GM11168 (cell line): ENCODE data around the gene SRRM3.
"Not testable (repeated sequence)": the region's sequence is repeated elsewhere in the genome, so short reads cannot be mapped to it uniquely, and the experiment has no call there.

Experiments
- in situ Hi-C: fragments of 300-500 bp; cut with MboI; formaldehyde crosslinking; loops from one replicate; pipeline ENCODE4 v1.12.0; 2022; ENCODE audit warnings: low sequenced_read_pairs; ENCODE audit not compliant: unreplicated experiment

SRRM3 gene

DNA sequence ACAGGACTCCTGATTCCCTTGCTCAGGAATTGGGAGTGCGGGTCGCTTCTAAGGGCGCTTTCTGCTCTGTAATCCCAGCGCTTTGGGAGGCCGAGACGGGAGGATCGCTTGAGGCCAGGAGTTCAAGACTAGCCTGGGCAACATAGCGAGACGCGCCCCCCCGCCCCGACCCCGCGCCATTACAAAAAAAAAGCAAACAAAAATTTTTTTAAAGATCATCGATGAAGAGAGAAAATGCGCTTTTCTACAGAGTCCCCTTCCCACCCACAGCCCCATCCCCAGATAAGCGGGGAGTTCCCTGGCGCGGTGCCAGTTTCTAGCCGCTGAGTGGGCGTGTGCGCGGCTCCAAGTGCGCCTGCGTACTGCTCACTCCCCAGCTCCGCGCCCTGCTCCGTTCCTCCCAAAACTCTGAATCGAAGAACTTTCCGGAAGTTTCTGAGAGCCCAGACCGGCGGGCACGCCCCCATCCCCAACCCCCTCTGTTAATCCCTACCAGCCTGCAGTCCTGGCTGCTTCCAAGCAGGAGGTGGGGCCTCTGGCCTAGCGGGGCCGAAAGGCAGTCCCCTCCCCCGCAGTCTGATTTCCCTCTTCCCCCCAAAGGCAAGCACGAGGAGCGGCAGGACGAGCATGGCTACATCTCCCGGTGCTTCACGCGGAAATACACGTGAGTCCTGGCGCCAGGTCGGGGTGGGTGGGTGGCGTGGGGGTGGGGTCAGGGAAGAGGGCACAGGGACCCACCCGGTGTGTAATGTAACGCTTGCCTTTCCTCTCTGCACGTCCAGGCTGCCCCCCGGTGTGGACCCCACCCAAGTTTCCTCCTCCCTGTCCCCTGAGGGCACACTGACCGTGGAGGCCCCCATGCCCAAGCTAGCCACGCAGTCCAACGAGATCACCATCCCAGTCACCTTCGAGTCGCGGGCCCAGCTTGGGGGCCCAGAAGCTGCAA, 101.8 kb downstream of the SRRM3 start:
- in situ Hi-C loops, result no loop called here

DNA sequence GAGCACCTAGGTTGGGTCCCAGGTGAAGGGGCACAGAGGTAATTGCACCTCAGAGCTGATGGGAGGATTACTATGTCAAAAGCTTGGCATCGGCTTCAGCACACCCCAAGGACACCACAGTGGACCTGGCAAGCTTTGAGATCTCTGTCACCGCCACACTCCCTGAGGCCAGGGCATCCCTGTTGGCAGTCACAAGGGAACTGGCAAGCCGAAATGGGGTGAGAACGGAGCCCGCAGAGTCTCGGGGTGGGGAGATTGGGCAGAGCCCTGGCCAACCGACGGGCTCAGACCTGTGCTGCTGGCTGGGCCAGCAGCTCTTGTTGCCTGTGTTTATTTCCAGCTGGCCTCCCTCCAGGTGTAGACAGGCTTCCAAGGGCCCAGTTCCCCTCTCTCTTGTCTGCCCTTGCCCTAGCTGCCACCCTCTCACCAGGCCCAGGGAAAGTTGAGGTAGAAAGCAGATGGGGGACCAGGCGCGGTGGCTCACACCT, 103.2 kb downstream of the SRRM3 start:
- in situ Hi-C loops, result no loop called here

GRCh38 chr7:76308874-76309273, 107.2 kb downstream of the SRRM3 start:
- in situ Hi-C loops, result not testable (repeated sequence)

GRCh38 chr7:76309341-76310101, 107.8 kb downstream of the SRRM3 start:
- in situ Hi-C loops, result loop anchor here (10.0 kb wide), 1 partner anchor 135 kb away; no protein-coding TSS in a partner anchor

DNA sequence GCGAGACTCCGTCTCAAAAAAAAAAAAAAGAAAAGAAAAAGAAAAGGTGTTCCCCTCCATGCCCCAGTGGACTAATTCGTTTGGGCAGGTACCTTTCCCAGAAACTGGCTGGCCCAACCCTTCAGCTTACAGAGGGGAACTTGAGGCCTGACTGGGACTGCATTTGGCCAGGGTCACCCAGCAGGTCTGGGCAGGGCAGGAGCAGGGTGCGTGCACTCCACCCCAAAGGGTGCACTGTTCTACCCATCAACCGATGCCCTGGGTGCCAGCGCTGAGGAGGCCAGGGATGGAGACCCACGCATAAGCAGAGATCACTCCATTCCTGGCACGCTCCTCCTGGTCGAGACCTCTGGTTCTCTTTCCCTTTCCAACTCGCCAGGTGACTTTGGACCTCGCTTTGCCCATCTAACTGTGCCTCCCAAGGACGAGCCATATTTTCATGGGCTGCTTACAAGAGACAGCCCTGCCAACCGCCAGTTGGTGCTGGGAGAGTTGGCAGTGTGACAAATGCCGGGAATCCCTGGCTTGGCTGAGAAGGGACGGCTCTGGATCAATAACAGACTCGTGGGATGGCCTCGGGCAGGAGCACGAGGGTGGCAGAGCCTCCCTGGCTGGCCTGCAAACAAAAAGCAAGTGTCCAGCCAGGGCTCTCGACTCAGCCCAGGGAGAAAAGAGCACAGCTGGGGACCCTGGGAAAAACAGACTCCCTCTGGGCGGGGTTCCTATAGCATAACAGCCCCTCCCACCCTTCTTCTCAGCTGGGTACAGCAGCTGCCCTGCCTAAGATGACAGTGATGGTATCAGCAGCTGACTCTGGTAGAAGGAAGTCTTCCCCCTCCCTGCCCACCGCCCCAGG, 108.6 kb downstream of the SRRM3 start:
- in situ Hi-C loops, result loop anchor here (10.0 kb wide), 1 partner anchor 136 kb away; no protein-coding TSS in a partner anchor

GRCh38 chr7:76311838-76312237, 110.1 kb downstream of the SRRM3 start:
- in situ Hi-C loops, result loop anchor here (10.0 kb wide), 1 partner anchor 137 kb away; no protein-coding TSS in a partner anchor

DNA sequence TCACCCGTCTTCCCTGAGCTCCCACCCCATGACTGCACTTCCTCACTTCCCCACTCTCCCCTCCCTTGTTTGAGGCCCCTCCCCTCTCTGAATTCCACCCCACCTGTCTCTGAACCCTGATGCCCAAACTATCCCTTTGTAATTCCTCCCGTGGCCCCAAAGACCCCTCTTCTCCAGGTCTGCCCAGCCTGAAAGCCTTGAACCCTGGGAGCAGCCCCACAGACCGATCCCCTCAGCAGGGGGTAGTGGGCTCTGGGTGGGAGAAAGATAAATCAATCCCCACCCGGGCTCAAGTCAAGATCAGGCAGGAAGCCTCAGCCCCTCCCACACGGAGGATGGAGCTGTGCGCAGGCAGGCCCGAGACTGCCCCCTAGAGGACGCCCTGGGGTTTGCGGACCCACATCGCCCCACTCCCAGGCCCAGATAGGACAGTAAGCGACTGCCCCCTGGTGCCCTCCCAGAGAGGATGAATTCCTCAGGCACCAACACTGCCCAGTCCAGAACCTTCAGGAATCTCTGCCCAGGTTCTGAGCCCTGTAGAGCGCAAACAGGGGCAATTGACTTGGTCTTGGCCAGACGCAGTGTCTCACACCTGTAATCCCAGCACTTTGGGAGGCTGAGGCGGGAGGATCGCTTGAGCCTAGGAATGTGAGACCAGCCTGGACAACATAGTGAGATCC, 112.5 kb downstream of the SRRM3 start:
- in situ Hi-C loops, result loop anchor here (10.0 kb wide), 1 partner anchor 139 kb away; no protein-coding TSS in a partner anchor

GRCh38 chr7:76314740-76315139, 113.0 kb downstream of the SRRM3 start:
- in situ Hi-C loops, result loop anchor here (10.0 kb wide), 1 partner anchor 140 kb away; no protein-coding TSS in a partner anchor

GRCh38 chr7:76315364-76315763, 113.7 kb downstream of the SRRM3 start:
- in situ Hi-C loops, result loop anchor here (10.0 kb wide), 1 partner anchor 141 kb away; no protein-coding TSS in a partner anchor

DNA sequence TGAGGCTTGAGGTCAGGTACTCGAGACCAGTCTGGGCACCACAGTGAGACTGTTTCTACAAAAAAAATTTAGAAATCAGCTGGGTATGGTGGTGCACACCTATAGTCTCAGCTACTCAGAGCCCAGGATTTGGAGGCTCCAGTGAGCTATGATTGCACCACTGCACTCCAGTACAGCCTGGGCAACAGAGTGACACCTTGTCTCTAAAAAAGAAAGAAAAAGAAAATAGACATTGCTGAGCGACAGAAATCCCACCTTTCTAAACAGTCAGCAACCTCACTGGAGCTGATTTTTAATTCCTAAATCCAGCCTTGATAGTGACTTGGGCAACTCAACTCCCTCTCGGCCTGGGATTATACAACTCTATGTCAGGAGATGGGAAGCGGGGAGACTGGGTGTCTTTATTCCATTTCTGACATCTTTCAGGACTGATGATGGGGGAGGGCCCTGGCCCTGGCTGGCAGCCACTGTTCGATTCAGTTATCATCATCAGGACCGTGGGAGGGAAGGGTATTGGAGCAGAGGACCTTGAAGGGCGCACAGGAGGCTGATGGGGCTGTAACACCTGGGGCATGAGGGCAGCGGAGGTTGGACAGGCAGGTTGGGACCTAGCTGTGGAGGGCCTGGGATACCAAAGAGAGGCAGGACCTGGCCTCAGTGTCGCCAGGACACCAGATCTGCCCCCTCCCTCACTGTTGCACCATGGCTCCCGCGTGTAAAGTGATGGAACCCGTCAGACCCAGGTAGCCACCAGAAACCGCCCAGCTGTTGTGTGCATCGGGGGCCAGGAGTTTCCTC, 115.5 kb downstream of the SRRM3 start:
- in situ Hi-C loops, result loop anchor here (10.0 kb wide), 1 partner anchor 142 kb away; no protein-coding TSS in a partner anchor

DNA sequence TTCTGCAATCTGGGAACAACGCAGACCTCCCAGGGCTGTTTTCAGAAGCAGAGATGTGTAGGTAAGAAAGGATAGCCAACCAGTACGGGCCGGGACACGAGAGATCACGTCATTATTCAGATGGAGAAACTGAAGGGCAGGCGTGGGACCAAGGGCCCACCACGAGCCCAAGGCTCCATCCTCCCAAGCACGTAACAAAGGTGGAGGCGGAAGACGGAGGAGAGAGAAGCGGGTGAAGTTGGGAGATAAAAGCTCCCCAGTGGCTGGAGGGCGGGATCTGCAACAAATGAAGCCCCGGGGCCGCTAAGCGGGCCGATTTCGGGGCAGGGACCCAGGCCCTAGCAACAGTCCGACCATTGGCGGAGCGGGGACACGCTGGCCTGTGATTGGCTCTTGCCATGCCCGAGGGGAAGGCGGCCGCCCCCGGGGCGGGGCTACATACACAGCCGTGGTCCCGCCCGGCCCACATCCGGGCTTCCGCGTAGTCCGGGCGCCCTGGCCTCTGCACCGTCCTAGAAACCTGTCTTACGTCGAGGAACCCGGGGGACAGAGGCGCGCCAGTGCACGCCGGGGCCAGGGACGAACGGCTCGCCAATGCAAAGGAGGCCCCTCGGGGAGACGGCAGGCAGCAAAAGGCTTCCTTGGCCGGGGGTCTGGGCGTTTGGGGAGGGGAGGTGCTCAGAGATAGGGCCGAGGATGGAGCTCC, 116.2 kb downstream of the SRRM3 start:
- in situ Hi-C loops, result loop anchor here (10.0 kb wide), 1 partner anchor 143 kb away; no protein-coding TSS in a partner anchor

DNA sequence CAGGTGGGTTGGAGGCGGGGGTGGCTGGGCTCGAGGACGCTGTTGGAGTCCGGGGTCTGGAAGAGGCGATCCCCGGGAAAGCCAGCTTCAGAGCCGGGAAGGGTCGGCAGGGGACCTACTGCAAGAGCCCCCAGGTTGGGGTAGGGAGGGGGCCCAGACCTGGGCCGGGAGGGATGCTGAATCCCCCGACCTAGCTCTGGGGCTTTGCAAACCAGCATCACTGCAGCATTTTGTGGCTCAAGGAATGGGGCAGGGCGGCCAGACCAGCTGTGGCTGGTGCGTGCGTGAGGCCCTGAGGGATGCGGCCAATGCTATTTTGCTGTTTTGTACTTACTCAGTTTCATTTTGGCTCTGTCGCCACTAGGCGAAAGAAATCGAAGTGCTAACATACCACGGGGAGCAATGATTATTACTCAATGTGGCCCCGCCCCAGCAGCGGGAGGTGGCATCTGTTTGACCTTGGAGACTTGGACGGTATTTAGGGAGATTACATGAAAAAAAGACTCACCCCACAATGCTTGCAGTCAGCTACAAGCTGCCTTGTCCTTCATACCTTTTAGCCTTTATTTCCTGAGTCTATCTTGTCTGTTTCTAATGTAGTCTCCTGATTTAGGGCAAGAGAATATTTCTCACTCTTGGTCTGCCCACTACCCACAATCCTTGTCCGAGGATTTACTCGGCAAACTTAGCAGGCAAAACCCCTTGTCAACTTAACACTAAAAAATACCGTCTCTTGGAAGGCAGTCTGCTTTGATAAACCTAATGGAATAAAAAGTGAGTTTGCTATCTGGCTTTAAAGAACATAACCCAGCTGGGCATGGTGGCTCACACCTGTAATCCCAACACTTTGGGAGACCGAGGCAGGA, 117.0 kb downstream of the SRRM3 start:
- in situ Hi-C loops, result loop anchor here (10.0 kb wide), 1 partner anchor 144 kb away; no protein-coding TSS in a partner anchor

DNA sequence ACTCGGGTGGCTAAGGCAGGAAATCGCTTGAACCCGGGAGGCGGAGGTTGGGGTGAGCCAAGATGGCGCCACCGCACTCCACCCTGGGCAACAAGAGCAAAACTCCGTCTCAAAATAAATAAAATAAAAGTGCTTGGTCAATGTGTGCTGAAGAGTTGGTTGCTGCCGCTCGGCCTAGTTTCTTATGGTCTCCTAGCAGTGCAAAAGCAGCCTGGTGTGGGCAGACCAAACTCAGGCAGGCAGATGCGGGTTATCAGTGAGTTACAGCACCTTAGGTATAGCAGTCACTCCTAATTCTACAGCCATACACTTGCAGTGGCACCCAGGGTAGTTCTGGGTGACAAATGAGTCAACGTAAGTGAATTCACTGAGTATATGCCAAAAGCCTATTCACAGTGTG, 123.4 kb downstream of the SRRM3 start:
- in situ Hi-C loops, result no loop called here

DNA sequence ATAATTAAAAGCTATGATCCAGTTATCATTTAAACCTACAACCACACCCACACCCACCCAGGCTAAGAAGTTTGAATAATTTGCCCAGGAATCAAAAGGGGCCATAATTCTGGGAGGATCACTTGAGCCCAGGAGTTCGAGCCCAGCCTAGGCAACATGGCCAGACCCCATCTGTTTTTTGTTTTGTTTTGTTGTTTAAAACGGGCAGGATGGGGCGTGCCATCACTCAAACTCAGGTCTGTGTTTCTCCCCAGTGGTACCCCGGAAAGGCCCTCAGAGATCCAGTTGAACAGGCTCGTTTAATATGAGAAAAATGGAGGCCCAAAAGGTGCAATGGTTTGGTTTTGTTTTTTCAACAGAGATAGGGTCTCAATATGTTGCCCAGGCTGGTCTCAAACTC, 124.1 kb downstream of the SRRM3 start:
- in situ Hi-C loops, result no loop called here

DNA sequence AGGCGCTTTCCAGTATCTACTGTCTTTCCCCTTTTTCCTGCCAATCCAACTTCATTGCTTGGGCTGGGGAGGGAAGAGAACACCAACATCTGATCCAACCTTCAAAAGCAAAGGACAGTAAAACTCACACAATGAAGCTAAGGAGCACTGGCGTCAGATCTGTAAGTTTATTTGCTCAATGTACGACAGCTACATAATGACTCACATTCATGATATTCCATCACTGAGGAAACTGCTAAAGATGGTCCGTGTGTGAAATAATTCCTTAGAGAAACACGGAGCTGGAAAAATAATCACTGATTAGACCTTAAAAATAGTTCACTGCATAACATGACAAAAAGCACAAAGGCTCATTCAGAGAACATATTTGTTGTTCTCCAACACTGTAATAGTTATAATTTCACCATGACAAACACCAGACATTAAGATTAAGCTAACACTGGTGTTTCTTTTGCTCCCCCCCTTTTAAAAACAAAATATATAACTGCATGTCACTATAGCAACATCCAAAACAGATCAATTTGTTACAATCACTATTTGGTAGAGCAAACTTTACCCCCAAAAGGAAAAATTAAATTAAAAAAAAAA, 125.0 kb downstream of the SRRM3 start:
- in situ Hi-C loops, result no loop called here

- in situ Hi-C loops, result no loop called here
Observed at GRCh38 chr7:76327610-76328009, 125.9 kb downstream of the SRRM3 start.
